SKM-1 treated with dmso at 0.1 percent for 144 hours (cell line): ENCODE data around the gene ASB12.

Experiments used
- DNase-seq: peaks from one replicate; lab custom pipeline; 2025; ENCODE audit not compliant: unreplicated experiment; lab: John Stamatoyannopoulos, UW

ASB12 gene

GRCh38 chrX:64186974-64187761 lies 43.2 kb downstream of the ASB12 start:
- no peak for DNase-seq

- DNase-seq = no peak
Measured at GRCh38 chrX:64184396-64184795, 46.0 kb downstream of the ASB12 start.

- DNase-seq = no peak
Measured at GRCh38 chrX:64182208-64182607, 48.2 kb downstream of the ASB12 start.

GRCh38 chrX:64176876-64177275 lies 53.5 kb downstream of the ASB12 start:
- no peak for DNase-seq
